CD8-positive, alpha-beta memory T cell (primary cell): ENCODE results near the gene STXBP6. TPM values are rescaled to one million over a fixed set of nuclear protein-coding genes. Genes with fewer than 3 reads are reported as not detected.
"Not testable (repeated sequence)": the region's sequence is repeated elsewhere in the genome, so short reads cannot be mapped to it uniquely, and the experiment has no call there.

Source experiments
- CTCF ChIA-PET: fragments of 350-600 bp; sonication (Branson Sonifier 250); formaldehyde crosslinking; loops from one replicate; lab custom pipeline; 2021; ENCODE audit warnings: antibody characterized with exemption; lab: Charles Lee
- POLR2A ChIA-PET: fragments of 350-600 bp; sonication (Branson Sonifier 250); formaldehyde crosslinking; loops from one replicate; lab custom pipeline; 2021; ENCODE audit warnings: antibody characterized with exemption; lab: Charles Lee
- DNase-seq, 5 donors: peaks; one replicate each; pipeline versions ENCODE4 v3.0.0 to v3.0.0-alpha.2; 2020 to 2022; ENCODE audit warnings: mixed read lengths in 1 of 5
- H3K27ac ChIP-seq: one replicate; pipeline ENCODE4 v1.7.0; 2013; ENCODE audit warnings: low read depth, mild to moderate bottlenecking, low read length, moderate library complexity
- H3K27me3 ChIP-seq: 2 replicates; pipeline ENCODE4 v1.7.0; 2013; ENCODE audit warnings: low read length, mild to moderate bottlenecking; ENCODE audit not compliant: insufficient read depth, poor library complexity, severe bottlenecking
- H3K36me3 ChIP-seq: 2 replicates; pipeline ENCODE4 v1.7.0; 2013; ENCODE audit warnings: mild to moderate bottlenecking, low read length, moderate library complexity; ENCODE audit not compliant: insufficient read depth
- H3K4me1 ChIP-seq: 2 replicates; pipeline ENCODE4 v1.7.0; 2013; ENCODE audit warnings: mild to moderate bottlenecking, low read length, moderate library complexity; ENCODE audit not compliant: insufficient read depth
- H3K4me3 ChIP-seq: 2 replicates; pipeline ENCODE4 v1.7.0; 2013; ENCODE audit warnings: mild to moderate bottlenecking, low read length
- H3K9me3 ChIP-seq: 2 replicates; pipeline ENCODE4 v1.7.0; 2013; ENCODE audit warnings: mild to moderate bottlenecking, low read length
- H3K27ac Mint-ChIP-seq, 8 donors: one replicate each; pipeline ENCODE4 v1.8.0; 2020 to 2021; ENCODE audit warnings: mixed read lengths in 8 of 8, mild to moderate bottlenecking in 6 of 8, inconsistent platforms in 3 of 8, moderate library complexity in 3 of 8
- H3K27me3 Mint-ChIP-seq, 2 donors: one replicate each; pipeline ENCODE4 v1.8.0; 2020 to 2021; ENCODE audit warnings: mixed read lengths in 2 of 2, mild to moderate bottlenecking in 1 of 2, moderate library complexity in 1 of 2
- H3K36me3 Mint-ChIP-seq, 3 donors: one replicate each; pipeline ENCODE4 v1.8.0; 2020 to 2021; ENCODE audit warnings: mixed read lengths in 3 of 3, inconsistent platforms in 1 of 3, mild to moderate bottlenecking in 1 of 3
- H3K4me1 Mint-ChIP-seq, 3 donors: one replicate each; pipeline ENCODE4 v1.8.0; 2020 to 2021; ENCODE audit warnings: mixed read lengths in 3 of 3, inconsistent platforms in 1 of 3, mild to moderate bottlenecking in 1 of 3
- H3K4me3 Mint-ChIP-seq, 7 donors: one replicate each; pipeline ENCODE4 v1.8.0; 2020 to 2021; ENCODE audit warnings: mixed read lengths in 7 of 7, mild to moderate bottlenecking in 6 of 7, moderate library complexity in 4 of 7, inconsistent platforms in 2 of 7
- H3K9me3 Mint-ChIP-seq, 5 donors: one replicate each; pipeline ENCODE4 v1.8.0; 2020 to 2022; ENCODE audit warnings: mixed read lengths in 5 of 5, mild to moderate bottlenecking in 3 of 5, moderate library complexity in 2 of 5, inconsistent platforms in 1 of 5
- polyA plus RNA-seq: library from polyadenylated mRNA; unstranded; fragments of 300-500 nt; fragmentation: Illumina TruSeq; gene quantifications from one replicate; pipeline ENCODE4 v1.2.3, GENCODE V29; 2021
- total RNA-seq, 2 experiments: library from RNA; stranded (reverse); gene quantifications; one replicate each; pipeline ENCODE4 v1.2.3, GENCODE V29; 2021

The STXBP6 gene
- total and polyA plus RNA-seq, 3 experiments from 2014 or later: 0.28 to 0.38 TPM; not detected in 1

DNA sequence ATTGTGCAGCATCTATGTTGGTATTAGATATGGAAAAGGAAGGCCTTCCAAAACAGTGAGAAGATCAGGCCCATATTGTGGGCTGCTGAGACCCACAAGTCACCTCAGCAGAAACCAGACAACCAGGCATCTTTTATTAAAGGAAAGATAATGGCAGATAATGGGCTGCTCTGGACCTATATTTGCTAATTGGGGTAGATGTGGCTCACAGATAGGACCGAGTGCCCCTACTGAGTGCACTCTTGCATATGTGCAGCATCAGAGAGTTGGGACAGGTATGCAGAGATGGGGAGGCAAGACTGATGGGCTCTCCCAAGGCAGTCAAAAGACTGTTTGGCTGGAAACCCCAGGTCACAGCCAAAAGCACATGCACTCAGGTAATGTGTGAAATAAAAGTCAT lies 266.2 kb downstream of the STXBP6 start:
- H3K27ac ChIP-seq: no peak overlapping the region
- CTCF ChIA-PET: no interaction called here
- H3K4me3 Mint-ChIP-seq: no peak overlapping the region
- H3K9me3 ChIP-seq: no peaks in the 10 kb centered on the region
- no peaks in the 10 kb centered on the region for H3K36me3 ChIP-seq
- no peak overlapping the region for H3K4me3 ChIP-seq
- peaks cover 4% of the 10 kb centered on the region for H3K27me3 ChIP-seq
- no peaks in the 10 kb centered on the region for H3K9me3 Mint-ChIP-seq
- H3K4me1 ChIP-seq: no peaks in the 10 kb centered on the region
- no peak overlapping the region for H3K27ac Mint-ChIP-seq
- H3K36me3 Mint-ChIP-seq: no peaks in the 10 kb centered on the region
- POLR2A ChIA-PET: no interaction called here
- H3K27me3 Mint-ChIP-seq: peaks cover 0 to 11% of the 10 kb centered on the region in 2 donors
- DNase-seq: no peak
- no peaks in the 10 kb centered on the region for H3K4me1 Mint-ChIP-seq

- H3K27me3 ChIP-seq: no peaks in the 10 kb centered on the region
- H3K36me3 ChIP-seq: no peaks in the 10 kb centered on the region
- Mint-ChIP-seq H3K4me3 (no peak overlapping the region), H3K27ac (peak overlapping the region in 1 of 8 donors; percentile 7), H3K4me1 (no peaks in the 10 kb centered on the region), H3K27me3 (peaks cover 0 to 2% of the 10 kb centered on the region in 2 donors), H3K9me3 (no peaks in the 10 kb centered on the region), H3K36me3 (no peaks in the 10 kb centered on the region)
- DNase-seq: no peak
- H3K4me1 ChIP-seq: no peaks in the 10 kb centered on the region
- no peak overlapping the region for H3K27ac ChIP-seq
- CTCF ChIA-PET: no interaction called here
- POLR2A ChIA-PET: no interaction called here
- no peaks in the 10 kb centered on the region for H3K9me3 ChIP-seq
- no peak overlapping the region for H3K4me3 ChIP-seq
Measured at GRCh38 chr14:24780281-24780680, 269.7 kb downstream of the STXBP6 start.

DNA sequence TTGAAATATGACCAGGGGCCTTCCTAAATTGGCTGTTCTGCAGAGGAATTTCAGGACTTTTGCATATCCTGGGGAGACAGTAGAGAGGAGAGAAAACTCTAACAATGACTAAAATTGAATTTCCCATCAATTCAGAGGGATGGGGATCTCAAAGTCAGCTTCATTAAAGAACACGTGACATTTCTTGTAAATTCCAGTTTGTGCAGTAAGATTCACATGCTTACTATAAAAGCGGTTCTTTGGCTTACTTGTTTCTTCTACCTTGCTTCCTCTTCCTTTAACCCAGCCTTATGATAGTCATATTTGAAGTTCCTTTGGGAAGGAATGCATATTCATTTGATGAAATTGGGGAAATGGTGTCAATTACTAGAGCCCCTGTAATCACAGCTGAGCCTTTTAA lies 272.3 kb downstream of the STXBP6 start:
- Histone ChIP-seq H3K9me3 (no peaks in the 10 kb centered on the region), H3K27me3 (no peaks in the 10 kb centered on the region), H3K4me3 (no peak overlapping the region), H3K4me1 (no peaks in the 10 kb centered on the region), H3K36me3 (no peaks in the 10 kb centered on the region), H3K27ac (no peak overlapping the region)
- no peak for DNase-seq
- no peaks in the 10 kb centered on the region for H3K36me3 Mint-ChIP-seq
- H3K27me3 Mint-ChIP-seq: peaks cover 3 to 17% of the 10 kb centered on the region in 2 donors
- H3K27ac Mint-ChIP-seq: no peak overlapping the region
- no peaks in the 10 kb centered on the region for H3K4me1 Mint-ChIP-seq
- ChIA-PET CTCF (no interaction called here), POLR2A (no interaction called here)
- peaks cover 0 to 4% (median 0%) of the 10 kb centered on the region in 5 donors for H3K9me3 Mint-ChIP-seq
- H3K4me3 Mint-ChIP-seq: no peak overlapping the region

DNA sequence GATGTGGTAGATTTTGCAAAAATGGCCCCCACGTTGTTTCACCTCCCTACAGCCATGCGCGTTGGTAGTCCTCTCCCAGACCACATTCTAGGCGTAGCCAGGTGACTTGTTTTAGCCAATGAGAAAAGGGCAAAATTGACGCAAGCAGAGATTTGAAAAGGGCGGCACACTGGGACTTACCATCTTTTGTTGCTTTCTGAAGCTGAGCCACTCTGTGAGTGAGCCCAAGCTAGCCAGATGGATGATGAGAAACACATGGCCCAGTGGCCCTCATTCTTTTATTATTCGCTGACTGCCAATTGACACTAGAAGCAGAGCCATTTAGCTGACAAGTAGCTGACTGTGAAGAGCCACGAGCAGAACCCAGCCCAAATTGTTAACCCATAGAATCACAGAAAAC lies 274.0 kb downstream of the STXBP6 start:
- CTCF ChIA-PET: no interaction called here
- no peaks in the 10 kb centered on the region for H3K36me3 ChIP-seq

GRCh38 chr14:24774187-24774915 lies 275.6 kb downstream of the STXBP6 start:
- no peak for DNase-seq
- Histone ChIP-seq H3K27me3 (no peaks in the 10 kb centered on the region), H3K9me3 (no peaks in the 10 kb centered on the region), H3K4me3 (no peak overlapping the region), H3K27ac (no peak overlapping the region), H3K36me3 (no peaks in the 10 kb centered on the region), H3K4me1 (no peaks in the 10 kb centered on the region)
- ChIA-PET CTCF (no interaction called here), POLR2A (no interaction called here)
- Mint-ChIP-seq H3K4me3 (no peak overlapping the region), H3K9me3 (peaks cover 0 to 13% (median 5%) of the 10 kb centered on the region in 5 donors), H3K27me3 (peaks cover 11 to 50% of the 10 kb centered on the region in 2 donors), H3K4me1 (no peaks in the 10 kb centered on the region), H3K36me3 (peaks cover 0 to 4% (median 0%) of the 10 kb centered on the region in 3 donors), H3K27ac (no peak overlapping the region)

More for the DNA sequence above, 274.0 kb downstream of the STXBP6 start:
- Mint-ChIP-seq H3K9me3 (peaks cover 0 to 4% (median 0%) of the 10 kb centered on the region in 5 donors), H3K27me3 (peaks cover 6 to 34% of the 10 kb centered on the region in 2 donors), H3K4me1 (no peaks in the 10 kb centered on the region), H3K27ac (no peak overlapping the region), H3K4me3 (no peak overlapping the region), H3K36me3 (no peaks in the 10 kb centered on the region)
- Histone ChIP-seq H3K27ac (no peak overlapping the region), H3K27me3 (no peaks in the 10 kb centered on the region), H3K9me3 (no peaks in the 10 kb centered on the region), H3K4me1 (no peaks in the 10 kb centered on the region), H3K4me3 (no peak overlapping the region)
- POLR2A ChIA-PET: no interaction called here
- no peak for DNase-seq

- H3K4me1 Mint-ChIP-seq, H3K27me3 ChIP-seq, DNase-seq, H3K9me3 ChIP-seq, H3K36me3 ChIP-seq, CTCF ChIA-PET, H3K4me3 Mint-ChIP-seq, H3K4me1 ChIP-seq, H3K27ac ChIP-seq, H3K27ac Mint-ChIP-seq, H3K4me3 ChIP-seq, POLR2A ChIA-PET, H3K36me3 Mint-ChIP-seq: not testable (repeated sequence)
- H3K9me3 Mint-ChIP-seq: peaks cover 0 to 13% (median 5%) of the 10 kb centered on the region in 5 donors
- peaks cover 11 to 58% of the 10 kb centered on the region in 2 donors for H3K27me3 Mint-ChIP-seq
Measured at GRCh38 chr14:24773564-24773963, 276.4 kb downstream of the STXBP6 start.

- H3K9me3 ChIP-seq: no peaks in the 10 kb centered on the region
- peaks cover 4 to 16% (median 12%) of the 10 kb centered on the region in 5 donors for H3K9me3 Mint-ChIP-seq
- H3K4me3 ChIP-seq: no peak overlapping the region
- no peaks in the 10 kb centered on the region for H3K4me1 Mint-ChIP-seq
- no peaks in the 10 kb centered on the region for H3K4me1 ChIP-seq
- DNase-seq: no peak
- peaks cover 31 to 62% of the 10 kb centered on the region in 2 donors for H3K27me3 Mint-ChIP-seq
- POLR2A ChIA-PET: no interaction called here
- no peak overlapping the region for H3K27ac ChIP-seq
- H3K36me3 Mint-ChIP-seq: peaks cover 0 to 14% (median 0%) of the 10 kb centered on the region in 3 donors
- no peaks in the 10 kb centered on the region for H3K36me3 ChIP-seq
- H3K27ac Mint-ChIP-seq: no peak overlapping the region
- peaks cover 7% of the 10 kb centered on the region for H3K27me3 ChIP-seq
- CTCF ChIA-PET: no interaction called here
- H3K4me3 Mint-ChIP-seq: no peak overlapping the region
Measured at GRCh38 chr14:24766434-24766833, 283.5 kb downstream of the STXBP6 start.

DNA sequence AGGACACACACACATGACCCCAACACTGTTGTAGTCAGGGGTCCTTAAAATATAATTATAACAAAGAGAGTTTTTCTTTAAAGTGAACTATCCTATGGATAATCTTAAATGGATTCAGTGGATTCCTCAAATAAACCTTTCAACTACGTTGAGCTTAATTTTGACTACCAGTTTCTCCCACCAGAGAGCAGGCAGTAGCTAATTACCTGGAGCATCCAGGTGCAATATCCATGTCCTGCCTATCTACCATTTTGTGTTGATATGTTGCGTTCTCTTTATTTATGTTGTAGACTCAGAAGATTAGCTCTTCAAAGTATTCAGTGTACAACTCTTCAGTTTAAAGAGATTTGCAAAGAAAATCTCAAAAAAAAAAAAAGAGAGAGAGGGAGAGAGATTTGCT lies 288.8 kb downstream of the STXBP6 start:
- H3K4me3 ChIP-seq: no peak overlapping the region
- no peak overlapping the region for H3K27ac Mint-ChIP-seq

More for the DNA sequence above, 288.8 kb downstream of the STXBP6 start:
- Mint-ChIP-seq H3K27me3 (peaks cover 29 to 40% of the 10 kb centered on the region in 2 donors), H3K9me3 (peaks cover 2 to 9% (median 4%) of the 10 kb centered on the region in 5 donors), H3K4me1 (no peaks in the 10 kb centered on the region), H3K36me3 (peaks cover 0 to 5% (median 0%) of the 10 kb centered on the region in 3 donors), H3K4me3 (no peak overlapping the region)
- Histone ChIP-seq H3K27me3 (no peaks in the 10 kb centered on the region), H3K36me3 (no peaks in the 10 kb centered on the region), H3K9me3 (no peaks in the 10 kb centered on the region), H3K27ac (no peak overlapping the region), H3K4me1 (no peaks in the 10 kb centered on the region)
- DNase-seq: no peak
- POLR2A ChIA-PET: no interaction called here
- CTCF ChIA-PET: no interaction called here
